Ramos (cell line): Measurements from ENCODE around the gene NSG2.
"Not testable (repeated sequence)": the region's sequence is repeated elsewhere in the genome, so short reads cannot be mapped to it uniquely, and the experiment has no call there.

Experiments used
- in situ Hi-C: fragments of 300-500 bp; cut with MboI; formaldehyde crosslinking; loops from one replicate; pipeline ENCODE4 v1.14.3; 2022; ENCODE audit warnings: low sequenced_read_pairs; ENCODE audit not compliant: unreplicated experiment

Gene NSG2

GRCh38 chr5:174146556-174146955, 101.0 kb downstream of the NSG2 start:
- in situ Hi-C loops = no loop called here

- in situ Hi-C loops = not testable (repeated sequence)
These were observed 101.5 kb downstream of the NSG2 start for GRCh38 chr5:174147012-174147411.

GRCh38 chr5:174147551-174147950, 102.0 kb downstream of the NSG2 start:
- in situ Hi-C loops = no loop called here

- in situ Hi-C loops = no loop called here
These were observed 103.2 kb downstream of the NSG2 start for GRCh38 chr5:174148721-174149120.

GRCh38 chr5:174149426-174149825, 103.9 kb downstream of the NSG2 start:
- in situ Hi-C loops = no loop called here

GRCh38 chr5:174149989-174150388, 104.5 kb downstream of the NSG2 start:
- in situ Hi-C loops = no loop called here

- in situ Hi-C loops = no loop called here
These were observed 106.2 kb downstream of the NSG2 start for GRCh38 chr5:174151599-174152181.

- in situ Hi-C loops = no loop called here
These were observed 109.1 kb downstream of the NSG2 start for GRCh38 chr5:174154559-174154958.

GRCh38 chr5:174155281-174155680, 109.8 kb downstream of the NSG2 start:
- in situ Hi-C loops = no loop called here

GRCh38 chr5:174155706-174156105, 110.2 kb downstream of the NSG2 start:
- in situ Hi-C loops = no loop called here

GRCh38 chr5:174157048-174157447, 111.5 kb downstream of the NSG2 start:
- in situ Hi-C loops = no loop called here
